Measurements from ENCODE around the gene GPR85. TPM values are rescaled to one million over a fixed set of nuclear protein-coding genes. Genes with fewer than 3 reads are reported as not detected.

The GPR85 gene
- total RNA-seq, 1 experiment from 2014 or later = not detected

GRCh38 chr7:113093561-113093960 lies 6.9 kb upstream of the GPR85 start:
- intact Hi-C loops (cut with micrococcal nuclease; ENCODE audit: unreplicated experiment) = no loop called here
- Histone ChIP-seq H3K36me3 (ENCODE audit: control insufficient read depth, insufficient read depth, low read length) (no peaks in the 10 kb centered on the region), H3K9me3 (ENCODE audit: control insufficient read depth, insufficient read depth, low read depth, low read length) (no peaks in the 10 kb centered on the region), H3K27me3 (ENCODE audit: control insufficient read depth, insufficient read depth, low read length) (peaks cover 2% of the 10 kb centered on the region; the same call in 1 of the 2 replicates), H3K4me1 (ENCODE audit: control insufficient read depth, insufficient read depth, low read length) (no peaks in the 10 kb centered on the region), H3K27ac (ENCODE audit: low read length) (no peak overlapping the region), H3K4me3 (ENCODE audit: low read depth in 2 of 2, low read length in 2 of 2) (no peak overlapping the region)
- POLR2A ChIA-PET = no interaction called here
- CTCF ChIA-PET = no interaction called here
- DNase-seq (ENCODE audit: low read depth, low spot score) = no peak
- BruUV-seq (replicated peaks) = no TSS peak
- in situ Hi-C loops (cut with HindIII; ENCODE audit: low pct_unique_long_range_greater_than_20kb, low sequenced_read_pairs) = no loop called here
- ATAC-seq = no peak
- TF ChIP-seq TCF7L2 (IDR thresholded peaks at IDR 0.05; ENCODE audit: low read depth, low read length) (no peak), POLR2AphosphoS5 (IDR thresholded peaks at IDR 0.05; ENCODE audit: low read depth, low read length) (no peak), SIN3A (IDR thresholded peaks at IDR 0.05; ENCODE audit: borderline replicate concordance, insufficient read depth, low read depth, low read length) (no peak)
- TF ChIP-seq, protein P1, sequence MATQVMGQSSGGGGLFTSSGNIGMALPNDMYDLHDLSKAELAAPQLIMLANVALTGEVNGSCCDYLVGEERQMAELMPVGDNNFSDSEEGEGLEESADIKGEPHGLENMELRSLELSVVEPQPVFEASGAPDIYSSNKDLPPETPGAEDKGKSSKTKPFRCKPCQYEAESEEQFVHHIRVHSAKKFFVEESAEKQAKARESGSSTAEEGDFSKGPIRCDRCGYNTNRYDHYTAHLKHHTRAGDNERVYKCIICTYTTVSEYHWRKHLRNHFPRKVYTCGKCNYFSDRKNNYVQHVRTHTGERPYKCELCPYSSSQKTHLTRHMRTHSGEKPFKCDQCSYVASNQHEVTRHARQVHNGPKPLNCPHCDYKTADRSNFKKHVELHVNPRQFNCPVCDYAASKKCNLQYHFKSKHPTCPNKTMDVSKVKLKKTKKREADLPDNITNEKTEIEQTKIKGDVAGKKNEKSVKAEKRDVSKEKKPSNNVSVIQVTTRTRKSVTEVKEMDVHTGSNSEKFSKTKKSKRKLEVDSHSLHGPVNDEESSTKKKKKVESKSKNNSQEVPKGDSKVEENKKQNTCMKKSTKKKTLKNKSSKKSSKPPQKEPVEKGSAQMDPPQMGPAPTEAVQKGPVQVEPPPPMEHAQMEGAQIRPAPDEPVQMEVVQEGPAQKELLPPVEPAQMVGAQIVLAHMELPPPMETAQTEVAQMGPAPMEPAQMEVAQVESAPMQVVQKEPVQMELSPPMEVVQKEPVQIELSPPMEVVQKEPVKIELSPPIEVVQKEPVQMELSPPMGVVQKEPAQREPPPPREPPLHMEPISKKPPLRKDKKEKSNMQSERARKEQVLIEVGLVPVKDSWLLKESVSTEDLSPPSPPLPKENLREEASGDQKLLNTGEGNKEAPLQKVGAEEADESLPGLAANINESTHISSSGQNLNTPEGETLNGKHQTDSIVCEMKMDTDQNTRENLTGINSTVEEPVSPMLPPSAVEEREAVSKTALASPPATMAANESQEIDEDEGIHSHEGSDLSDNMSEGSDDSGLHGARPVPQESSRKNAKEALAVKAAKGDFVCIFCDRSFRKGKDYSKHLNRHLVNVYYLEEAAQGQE (IDR thresholded peaks at IDR 0.05; ENCODE audit: insufficient read depth in 1 of 2, low read depth in 2 of 2, low read length in 1 of 2) = no peak

GRCh38 chr7:113092762-113093161 lies 6.1 kb upstream of the GPR85 start:
- H3K9me3 ChIP-seq (ENCODE audit: control insufficient read depth, insufficient read depth, low read depth, low read length) = no peaks in the 10 kb centered on the region
- TF ChIP-seq, protein P1 (IDR thresholded peaks at IDR 0.05; ENCODE audit: insufficient read depth in 1 of 2, low read depth in 2 of 2, low read length in 1 of 2) = no peak
- TF ChIP-seq TCF7L2 (IDR thresholded peaks at IDR 0.05; ENCODE audit: low read depth, low read length) (no peak), SIN3A (IDR thresholded peaks at IDR 0.05; ENCODE audit: borderline replicate concordance, insufficient read depth, low read depth, low read length) (no peak), POLR2AphosphoS5 (IDR thresholded peaks at IDR 0.05; ENCODE audit: low read depth, low read length) (no peak)
- TF ChIP-seq, protein P2, sequence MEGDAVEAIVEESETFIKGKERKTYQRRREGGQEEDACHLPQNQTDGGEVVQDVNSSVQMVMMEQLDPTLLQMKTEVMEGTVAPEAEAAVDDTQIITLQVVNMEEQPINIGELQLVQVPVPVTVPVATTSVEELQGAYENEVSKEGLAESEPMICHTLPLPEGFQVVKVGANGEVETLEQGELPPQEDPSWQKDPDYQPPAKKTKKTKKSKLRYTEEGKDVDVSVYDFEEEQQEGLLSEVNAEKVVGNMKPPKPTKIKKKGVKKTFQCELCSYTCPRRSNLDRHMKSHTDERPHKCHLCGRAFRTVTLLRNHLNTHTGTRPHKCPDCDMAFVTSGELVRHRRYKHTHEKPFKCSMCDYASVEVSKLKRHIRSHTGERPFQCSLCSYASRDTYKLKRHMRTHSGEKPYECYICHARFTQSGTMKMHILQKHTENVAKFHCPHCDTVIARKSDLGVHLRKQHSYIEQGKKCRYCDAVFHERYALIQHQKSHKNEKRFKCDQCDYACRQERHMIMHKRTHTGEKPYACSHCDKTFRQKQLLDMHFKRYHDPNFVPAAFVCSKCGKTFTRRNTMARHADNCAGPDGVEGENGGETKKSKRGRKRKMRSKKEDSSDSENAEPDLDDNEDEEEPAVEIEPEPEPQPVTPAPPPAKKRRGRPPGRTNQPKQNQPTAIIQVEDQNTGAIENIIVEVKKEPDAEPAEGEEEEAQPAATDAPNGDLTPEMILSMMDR (IDR thresholded peaks at IDR 0.05) = no peak
- no peaks in the 10 kb centered on the region for H3K4me1 ChIP-seq (ENCODE audit: control insufficient read depth, insufficient read depth, low read length)
- intact Hi-C loops (cut with micrococcal nuclease; ENCODE audit: unreplicated experiment) (no loop called here), in situ Hi-C loops (cut with HindIII; ENCODE audit: low pct_unique_long_range_greater_than_20kb, low sequenced_read_pairs) (no loop called here)
- H3K27ac ChIP-seq (ENCODE audit: low read length) = no peak overlapping the region
- CTCF ChIA-PET = no interaction called here
- ATAC-seq = no peak
- POLR2A ChIA-PET = no interaction called here
- H3K4me3 ChIP-seq (ENCODE audit: low read depth in 2 of 2, low read length in 2 of 2) = no peak overlapping the region
- no TSS peak for BruUV-seq (replicated peaks)
- no peaks in the 10 kb centered on the region for H3K36me3 ChIP-seq (ENCODE audit: control insufficient read depth, insufficient read depth, low read length)
- H3K27me3 ChIP-seq (ENCODE audit: control insufficient read depth, insufficient read depth, low read length) = peaks cover 3% of the 10 kb centered on the region
- DNase-seq (ENCODE audit: low read depth, low spot score) = no peak

All from Panc1 (cell line).